K562 (cell line): ENCODE measurements around the gene POU2F3. TPM values are rescaled to one million over a fixed set of nuclear protein-coding genes. Genes with fewer than 3 reads are reported as not detected.
A peak's percentile ranks its signal among the peaks of the same experiment; 100 is the strongest.

Source experiments
- ATAC-seq: fragments of 200-7000 bp; cut with Tn5 transposase; 3 replicates; pipeline ENCODE4 v1.9.1; 2020; ENCODE audit warnings: moderate library complexity
- BruUV-seq: library from RNA; stranded (reverse); fragments of 400-500 nt; replicated peaks from 2 replicates; lab custom pipeline; 2021; lab: Mats Ljungman, UMichigan
- CTCF ChIA-PET: fragments of 300-600 bp; formaldehyde crosslinking; extraction: SDS; loops from one replicate; lab custom pipeline; 2021; ENCODE audit warnings: low intra/inter-chr PET ratio; lab: Yijun Ruan, JAX
- POLR2A ChIA-PET: fragments of 300-600, 350-650 bp; sonication (Branson Sonifier 250); formaldehyde crosslinking; extraction: SDS; loops from one replicate; lab custom pipeline; 2021; ENCODE audit warnings: antibody characterized with exemption, inconsistent platforms; lab: Yijun Ruan, JAX
- DNase-seq, 4 experiments: peaks; one replicate each; pipeline versions ENCODE4 v3.0.0 to v3.0.0-alpha.2; 2011 to 2018; ENCODE audit warnings: low spot score in 3 of 4, mixed read lengths in 3 of 4; ENCODE audit errors: extremely low read depth in 1 of 4
- FAIRE-seq: peaks from 2 replicates; lab custom pipeline; 2011; peaks lifted over from hg19 to GRCh38; lab: Jason Lieb, UNC
- H2AFZ ChIP-seq: 2 replicates; pipeline ENCODE4 v1.6.0; 2011; ENCODE audit warnings: low read depth, low read length, control low read depth, inconsistent platforms
- H3K27ac ChIP-seq: fragments of 200-600 bp; 3 replicates; pipeline ENCODE4 v1.8.0; 2011; ENCODE audit warnings: low read depth, mild to moderate bottlenecking, control low read depth, inconsistent platforms, low read length, moderate library complexity, mixed read lengths; ENCODE audit errors: extremely low read depth
- H3K27me3 ChIP-seq, 2 experiments: fragments of 300-600 bp in 1 of 2; 2 replicates in 1 of 2; 3 replicates in 1 of 2; pipeline versions ENCODE4 v1.6.0 to v1.8.0; 2011; ENCODE audit warnings: inconsistent platforms in 2 of 2, low read length in 2 of 2, mild to moderate bottlenecking in 1 of 2, mixed read lengths in 1 of 2, moderate library complexity in 1 of 2; ENCODE audit not compliant: control insufficient read depth in 2 of 2, insufficient read depth in 2 of 2
- H3K36me3 ChIP-seq: fragments of 300-600 bp; 3 replicates; pipeline ENCODE4 v1.8.0; 2011; ENCODE audit warnings: mild to moderate bottlenecking, low read length, inconsistent platforms; ENCODE audit not compliant: control insufficient read depth, insufficient read depth
- H3K4me1 ChIP-seq, 2 experiments: fragments of 200-600 bp in 1 of 2; replicated peaks in 1 of 2; 2 replicates in 1 of 2; 3 replicates in 1 of 2; pipeline versions ENCODE4 v1.5.1 to v1.8.0; 2011; ENCODE audit warnings: inconsistent platforms in 2 of 2, low read length in 2 of 2, mild to moderate bottlenecking in 1 of 2, mixed read lengths in 1 of 2, moderate library complexity in 1 of 2; ENCODE audit not compliant: control insufficient read depth in 2 of 2, insufficient read depth in 2 of 2
- H3K4me2 ChIP-seq: 2 replicates; pipeline ENCODE4 v1.6.1; 2011; ENCODE audit warnings: low read length, control low read depth, inconsistent platforms, mixed read lengths; ENCODE audit not compliant: insufficient read depth
- H3K4me3 ChIP-seq: fragments of 200-600 bp; sonication (generic), shearing (Covaris generic); 2 replicates; pipeline ENCODE4 v1.5.1; 2016; ENCODE audit warnings: control low read depth, inconsistent platforms
- H3K79me2 ChIP-seq: fragments of 200-600 bp; 3 replicates; pipeline ENCODE4 v1.8.0; 2011; ENCODE audit warnings: low read length, inconsistent platforms; ENCODE audit not compliant: control insufficient read depth, insufficient read depth
- H3K9ac ChIP-seq, 2 experiments: 2 replicates each; pipeline versions ENCODE4 v1.6.0 to v1.6.1; 2011; ENCODE audit warnings: low read depth in 2 of 2, low read length in 2 of 2, control low read depth in 1 of 2, inconsistent platforms in 1 of 2, mild to moderate bottlenecking in 1 of 2, mixed read lengths in 1 of 2; ENCODE audit not compliant: insufficient read depth in 1 of 2
- H3K9me1 ChIP-seq: one replicate; pipeline ENCODE4 v1.6.0; 2011; ENCODE audit warnings: inconsistent platforms, mild to moderate bottlenecking, low read length, moderate library complexity; ENCODE audit not compliant: control insufficient read depth, insufficient read depth
- H3K9me3 ChIP-seq: replicated peaks from 2 replicates; pipeline ENCODE4 v1.5.1; 2011; ENCODE audit warnings: low read depth, low read length, inconsistent platforms; ENCODE audit not compliant: control insufficient read depth, insufficient read depth
- H4K20me1 ChIP-seq: replicated peaks from 2 replicates; pipeline ENCODE4 v1.6.1; 2011; ENCODE audit warnings: low read length, inconsistent platforms, mixed read lengths; ENCODE audit not compliant: control insufficient read depth, insufficient read depth
- ATF2 ChIP-seq: sonication (generic); formaldehyde crosslinking; IDR thresholded peaks from 2 replicates; pipeline ENCODE4 v1.8.1; 2022; ENCODE audit warnings: missing genetic modification reagents
- HDGF ChIP-seq: fragments of 450-650 bp; IDR thresholded peaks from 2 replicates; pipeline ENCODE4 v1.6.1; 2016
- MCM7 ChIP-seq, 2 experiments: fragments of 450-650 bp; IDR thresholded peaks; 2 replicates each; pipeline ENCODE4 v1.6.1; 2016 to 2018
- RFX1 ChIP-seq: fragments of 450-650 bp; IDR thresholded peaks from 2 replicates; pipeline ENCODE4 v1.6.1; 2016; ENCODE audit warnings: mild to moderate bottlenecking, moderate library complexity
- USF1 ChIP-seq: sonication (generic); formaldehyde crosslinking; IDR thresholded peaks from 2 replicates; pipeline ENCODE4 v1.9.0; 2022; ENCODE audit warnings: mild to moderate bottlenecking, missing genetic modification reagents
- VEZF1 ChIP-seq: fragments of 200-800 bp; sonication (Bioruptor generic); IDR thresholded peaks from 2 replicates; pipeline ENCODE4 v1.6.1; 2017; ENCODE audit warnings: missing genetic modification characterization, missing compliant biosample characterization
- YY1 ChIP-seq, 3 experiments: IDR thresholded peaks; 2 replicates each; pipeline ENCODE4 v1.6.1; 2011; ENCODE audit warnings: low read length in 2 of 3, mild to moderate bottlenecking in 2 of 3, moderate library complexity in 2 of 3, borderline replicate concordance in 1 of 3, control low read depth in 1 of 3, low read depth in 1 of 3; ENCODE audit not compliant: insufficient read depth in 3 of 3, insufficient replicate concordance in 2 of 3, control insufficient read depth in 1 of 3, insufficient read length in 1 of 3; ENCODE audit errors: extremely low read depth in 1 of 3
- ZBTB17 ChIP-seq: fragments of 450-650 bp; formaldehyde crosslinking; IDR thresholded peaks from 2 replicates; pipeline ENCODE4 v1.4.0; 2020; ENCODE audit warnings: mild to moderate bottlenecking
- ZNF184 ChIP-seq: sonication (generic); formaldehyde crosslinking; IDR thresholded peaks from 2 replicates; pipeline ENCODE4 v1.5.0; 2020; ENCODE audit warnings: missing genetic modification reagents
- ZNF23 ChIP-seq: fragments of 250-450 bp; sonication (Bioruptor Pico); IDR thresholded peaks from 2 replicates; pipeline ENCODE4 v1.4.0; 2020; ENCODE audit warnings: mild to moderate bottlenecking
- ZNF444 ChIP-seq: fragments of 250-450 bp; sonication (Bioruptor Pico); IDR thresholded peaks from 2 replicates; pipeline ENCODE4 v1.4.0; 2020; ENCODE audit warnings: mild to moderate bottlenecking, moderate library complexity
- ZNF77 ChIP-seq: fragments of 250-450 bp; sonication (Bioruptor Pico); IDR thresholded peaks from 2 replicates; pipeline ENCODE4 v1.5.0; 2020
- WGBS: fragments of 100-300 bp; shearing (Covaris generic); methylation state at CpG from one replicate; pipeline ENCODE4 v1.1.6; 2016; ENCODE audit warnings: low coverage, mixed read lengths; ENCODE audit not compliant: insufficient coverage; ENCODE audit errors: missing lambda C conversion rate; 5-methylcytosine and 5-hydroxymethylcytosine counted together
- in situ Hi-C: fragments of 300-500 bp; cut with MboI; formaldehyde crosslinking; loops from 4 replicates; pipeline ENCODE4 v1.15.0; 2018; ENCODE audit warnings: inconsistent platforms, mixed read lengths
- intact Hi-C: fragments of 100-400 bp; cut with micrococcal nuclease; formaldehyde crosslinking; loops from 2 replicates; pipeline ENCODE4 v1.14.2; 2022
- polyA plus RNA-seq, 8 experiments: library from polyadenylated mRNA; depleted of rRNA in 4 of 8; stranded (reverse) in 5 of 8; unstranded in 3 of 8; fragments of >200 nt; fragmentation: Nextera tagmentation in 2 of 8; fragmentation: Illumina TruSeq in 1 of 8; extraction: Ambion mirVana in 2 of 8; extraction: Trizol in 1 of 8; gene quantifications; 2 replicates each; pipeline versions ENCODE4 v1.2.1 to v1.2.3, GENCODE V29; 2011 to 2014; ENCODE audit warnings: inconsistent platforms in 1 of 8, missing spikeins in 1 of 8
- total RNA-seq, 7 experiments: library from RNA; depleted of rRNA in 6 of 7; stranded (reverse); fragments of >200 nt in 6 of 7; fragmentation: Illumina TruSeq in 2 of 7; extraction: Trizol in 2 of 7; gene quantifications; 2 replicates each; pipeline versions ENCODE4 v1.2.1 to v1.2.3, GENCODE V29; 2011 to 2021; ENCODE audit warnings: low replicate concordance in 1 of 7

POU2F3 gene
- total and polyA plus RNA-seq, 9 of the 15 experiments (the other 6 are each of a cell fraction or from before 2014, with no cell fraction given): not detected

- no peaks in the 10 kb centered on the region for H3K36me3 ChIP-seq
- intact Hi-C loops (no loop called here), in situ Hi-C loops (no loop called here)
- ATAC-seq (peak; percentile 33; the same call in 1 of the 3 replicates), DNase-seq (no peak), FAIRE-seq (no peak)
- H3K4me3 ChIP-seq: no peak overlapping the region
- H3K9me3 ChIP-seq: no peaks in the 10 kb centered on the region
- 0% methylated on average over 2 of the region's 3 CpGs for WGBS
- TF ChIP-seq ZNF23 (CRISPR knock-in tag) (peak; percentile 85), YY1 (IDR thresholded peaks at IDR 0.05; ENCODE audit: borderline replicate concordance in 1 of 3, control insufficient read depth in 1 of 3, extremely low read depth in 1 of 3, insufficient read depth in 3 of 3, insufficient read length in 1 of 3, insufficient replicate concordance in 2 of 3, low read depth in 1 of 3, low read length in 2 of 3) (no peak), ZBTB17 (CRISPR knock-in tag) (peak; percentile 77)
- H4K20me1 ChIP-seq: no peaks in the 10 kb centered on the region; the same call in 1 of the 2 replicates
- no peak overlapping the region for H2AFZ ChIP-seq
- peaks cover 0 to 3% of the 10 kb centered on the region in 2 experiments; a peak in 1 of 5 replicates for H3K4me1 ChIP-seq
- no peaks in the 10 kb centered on the region for H3K9me1 ChIP-seq
- no TSS peak for BruUV-seq
- H3K9ac ChIP-seq: no peak overlapping the region
- POLR2A ChIA-PET: interaction anchor here (0.6 kb wide), 1 partner anchor 71 kb away, joined by 5 read pairs; no protein-coding TSS in a partner anchor
- peaks cover 42 to 75% of the 10 kb centered on the region in 2 experiments; a peak in 4 of 5 replicates for H3K27me3 ChIP-seq
- no peak overlapping the region for H3K4me2 ChIP-seq
- CTCF ChIA-PET: no interaction called here
- H3K27ac ChIP-seq: no peak overlapping the region
- no peaks in the 10 kb centered on the region for H3K79me2 ChIP-seq
Observed at GRCh38 chr11:120259241-120259640, 19.3 kb downstream of the POU2F3 start.

DNA sequence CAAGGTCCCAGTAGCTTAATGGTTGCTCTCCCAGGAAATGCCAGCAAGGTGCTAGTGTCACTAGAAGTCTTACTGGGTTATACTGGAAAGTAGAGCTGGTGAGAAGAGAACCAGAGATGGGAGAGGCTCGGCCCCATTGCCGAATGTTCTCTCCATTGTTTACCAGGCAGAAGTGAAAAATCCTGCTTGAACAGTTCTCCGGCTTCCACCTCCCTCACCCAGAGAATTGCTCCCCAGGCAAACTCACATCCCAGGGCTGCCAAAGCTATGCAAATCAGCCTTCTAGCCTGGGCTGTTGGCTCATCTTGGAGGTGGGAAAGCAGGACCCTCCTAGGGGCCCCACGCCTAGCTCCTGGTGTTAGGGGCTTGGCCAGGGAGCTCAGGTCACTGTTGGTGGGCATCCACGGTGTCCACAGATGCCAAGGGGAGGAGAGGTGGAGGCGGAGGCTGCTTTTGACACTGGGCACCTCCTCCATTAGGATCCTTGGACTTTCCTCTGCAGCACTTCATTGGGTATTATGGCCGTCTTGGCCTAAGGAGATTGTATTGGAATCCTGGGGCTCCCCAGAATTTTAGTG, 20.1 kb downstream of the POU2F3 start:
- no peak overlapping the region for H3K27ac ChIP-seq
- no peaks in the 10 kb centered on the region for H3K79me2 ChIP-seq
- H3K36me3 ChIP-seq: no peaks in the 10 kb centered on the region
- H2AFZ ChIP-seq: no peak overlapping the region
- no peak overlapping the region for H3K9ac ChIP-seq
- no peak for DNase-seq
- 4% methylated on average over 7 of the region's 7 CpGs for WGBS
- intact Hi-C loops (no loop called here), in situ Hi-C loops (no loop called here)
- no peaks in the 10 kb centered on the region for H3K9me3 ChIP-seq
- no peak for FAIRE-seq
- BruUV-seq: no TSS peak
- peaks cover 46 to 76% of the 10 kb centered on the region in 2 experiments for H3K27me3 ChIP-seq
- CTCF ChIA-PET: no interaction called here
- H3K4me1 ChIP-seq: peaks cover 0 to 1% of the 10 kb centered on the region in 2 experiments; a peak in 1 of 5 replicates
- H4K20me1 ChIP-seq: no peaks in the 10 kb centered on the region; the same call in 1 of the 2 replicates
- no peak overlapping the region for H3K4me3 ChIP-seq
- H3K9me1 ChIP-seq: no peaks in the 10 kb centered on the region
- POLR2A ChIA-PET: interaction anchor here (0.5 to 1.0 kb wide), 3 partner anchors 21 to 289 kb away, joined by 3 read pairs; no protein-coding TSS in a partner anchor
- no peak overlapping the region for H3K4me2 ChIP-seq
- no peak for ATAC-seq
- TF ChIP-seq ATF2 (no peak), HDGF (no peak), MCM7 (IDR thresholded peaks at IDR 0.05) (no peak), USF1 (no peak), RFX1 (no peak), ZNF77 (CRISPR knock-in tag) (no peak), VEZF1 (CRISPR knock-in tag) (no peak), ZNF184 (CRISPR knock-in tag) (no peak), ZNF444 (CRISPR knock-in tag) (no peak)
